GM21423 (cell line): ENCODE data around the gene GPR155.
"Not testable (repeated sequence)": the region's sequence is repeated elsewhere in the genome, so short reads cannot be mapped to it uniquely, and the experiment has no call there.

Experiments used
- ATAC-seq: cut with Tn5 transposase; IDR thresholded peaks from one replicate; pipeline ENCODE4 v1.9.1; 2021; ENCODE audit warnings: mild to moderate bottlenecking, moderate library complexity; ENCODE audit not compliant: unreplicated experiment

GPR155 gene

GRCh38 chr2:174442546-174443510, 44.0 kb downstream of the GPR155 start:
- ATAC-seq = no peak

DNA sequence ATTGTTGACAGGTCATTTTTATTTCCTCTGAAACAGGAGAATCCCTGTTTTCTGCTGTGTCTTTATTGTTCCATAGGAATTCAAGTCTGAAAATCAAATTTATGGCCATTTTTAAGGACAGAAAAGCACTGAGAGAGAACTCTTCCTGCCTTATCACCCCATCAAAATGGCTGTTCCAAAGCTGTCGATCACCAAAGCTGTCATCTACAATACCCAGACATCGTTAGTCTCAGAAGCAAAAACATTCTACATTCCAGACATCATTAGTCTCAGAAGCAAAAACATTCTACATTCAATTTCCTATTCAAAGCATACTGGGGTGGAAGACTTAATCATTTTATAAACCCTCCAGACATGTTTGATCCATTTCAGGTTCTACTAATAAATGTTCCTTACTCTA, 46.9 kb downstream of the GPR155 start:
- ATAC-seq = no peak

- no peak for ATAC-seq
Measured at GRCh38 chr2:174439323-174439722, 47.5 kb downstream of the GPR155 start.

DNA sequence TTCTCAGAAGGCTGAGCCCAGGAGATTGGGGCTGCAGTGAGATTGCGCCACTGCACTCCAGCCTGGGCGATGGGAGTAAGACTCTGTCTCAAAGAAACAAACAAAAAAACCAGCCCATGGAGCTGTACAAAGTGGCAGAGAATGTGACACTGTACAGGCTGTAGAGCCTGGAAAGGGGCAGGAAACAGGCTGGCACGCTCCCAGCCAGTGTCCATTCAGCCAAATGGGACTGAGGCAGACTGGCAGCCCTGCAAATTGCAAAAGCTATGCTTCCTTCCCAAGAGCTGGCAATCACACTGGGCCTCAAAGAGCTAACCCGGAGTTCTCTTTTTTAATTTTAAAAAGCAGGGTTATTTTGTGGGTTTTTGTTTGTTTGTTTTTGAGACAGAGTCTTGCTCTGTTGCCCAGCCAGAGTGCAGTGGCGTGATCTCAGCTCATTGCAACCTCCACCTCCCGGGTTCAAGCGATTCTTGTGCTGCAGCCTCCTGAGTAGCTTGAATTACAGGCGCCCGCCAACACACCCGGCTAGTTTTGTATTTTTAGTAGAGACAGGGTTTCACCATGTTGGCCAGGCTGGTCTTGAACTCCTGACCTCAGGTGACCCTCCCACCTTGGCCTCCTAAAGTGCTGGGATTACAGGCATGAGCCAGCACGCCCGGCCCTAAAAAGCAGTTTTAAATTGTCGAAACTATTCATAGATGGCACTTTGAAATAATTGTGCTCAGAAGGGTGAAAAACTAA, 48.5 kb downstream of the GPR155 start:
- no peak for ATAC-seq

- no peak for ATAC-seq
Measured at GRCh38 chr2:174436351-174436750, 50.5 kb downstream of the GPR155 start.

GRCh38 chr2:174431902-174432301, 54.9 kb downstream of the GPR155 start:
- no peak for ATAC-seq

DNA sequence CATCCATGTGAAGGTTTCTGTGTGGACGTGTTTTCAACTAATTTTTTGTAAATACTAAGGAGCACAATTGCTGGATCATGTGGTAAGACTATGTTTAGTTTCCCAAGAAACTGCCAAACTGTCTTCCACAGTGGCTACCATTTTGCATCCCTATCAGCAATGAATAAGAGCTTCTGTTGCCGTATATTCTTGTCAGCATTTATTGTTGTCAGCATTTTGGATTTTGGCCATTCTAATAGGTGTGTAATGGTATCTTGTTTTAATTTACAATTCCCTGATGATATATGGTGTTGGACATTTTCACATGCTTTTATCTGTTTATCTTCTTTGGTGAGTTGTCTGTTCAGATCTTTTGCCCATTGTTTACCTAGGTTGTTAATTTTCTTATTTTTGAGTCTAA, 56.8 kb downstream of the GPR155 start:
- ATAC-seq = no peak

- no peak for ATAC-seq
Measured at GRCh38 chr2:174428214-174428613, 58.6 kb downstream of the GPR155 start.

DNA sequence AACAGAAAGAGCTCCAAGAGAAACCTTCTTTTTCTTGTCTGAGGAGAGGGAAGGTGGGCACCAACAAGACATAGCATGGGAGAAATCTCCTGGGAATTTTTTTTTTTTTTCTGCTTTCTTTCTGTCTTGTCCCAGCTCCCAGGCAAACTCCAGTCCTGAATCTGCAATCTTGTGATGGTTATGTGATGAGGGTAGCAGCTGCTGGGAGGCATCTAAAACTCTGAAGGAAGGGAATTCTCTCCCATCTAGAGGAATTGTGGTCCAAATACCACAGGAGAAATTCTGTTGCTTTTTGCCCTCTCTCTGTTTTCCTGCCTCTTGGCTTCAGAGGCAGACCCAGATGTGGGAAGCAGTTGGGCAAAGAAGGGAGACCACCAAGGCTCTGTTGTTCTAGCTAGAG, 74.6 kb downstream of the GPR155 start:
- no peak for ATAC-seq

DNA sequence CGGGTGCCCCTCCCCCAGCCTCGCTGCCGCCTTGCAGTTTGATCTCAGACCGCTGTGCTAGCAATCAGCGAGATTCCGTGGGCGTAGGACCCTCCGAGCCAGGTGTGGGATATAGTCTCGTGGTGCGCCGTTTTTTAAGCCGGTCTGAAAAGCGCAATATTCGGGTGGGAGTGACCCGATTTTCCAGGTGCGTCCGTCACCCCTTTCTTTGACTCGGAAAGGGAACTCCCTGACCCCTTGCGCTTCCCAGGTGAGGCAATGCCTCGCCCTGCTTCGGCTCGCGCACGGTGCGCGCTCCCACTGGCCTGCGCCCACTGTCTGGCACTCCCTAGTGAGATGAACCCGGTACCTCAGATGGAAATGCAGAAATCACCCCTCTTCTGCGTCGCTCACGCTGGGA, 76.8 kb downstream of the GPR155 start:
- ATAC-seq = not testable (repeated sequence)

- no peak for ATAC-seq
Measured at GRCh38 chr2:174403628-174404027, 83.2 kb downstream of the GPR155 start.

GRCh38 chr2:174400853-174401252, 86.0 kb downstream of the GPR155 start:
- no peak for ATAC-seq

GRCh38 chr2:174399171-174399570, 87.7 kb downstream of the GPR155 start:
- no peak for ATAC-seq

DNA sequence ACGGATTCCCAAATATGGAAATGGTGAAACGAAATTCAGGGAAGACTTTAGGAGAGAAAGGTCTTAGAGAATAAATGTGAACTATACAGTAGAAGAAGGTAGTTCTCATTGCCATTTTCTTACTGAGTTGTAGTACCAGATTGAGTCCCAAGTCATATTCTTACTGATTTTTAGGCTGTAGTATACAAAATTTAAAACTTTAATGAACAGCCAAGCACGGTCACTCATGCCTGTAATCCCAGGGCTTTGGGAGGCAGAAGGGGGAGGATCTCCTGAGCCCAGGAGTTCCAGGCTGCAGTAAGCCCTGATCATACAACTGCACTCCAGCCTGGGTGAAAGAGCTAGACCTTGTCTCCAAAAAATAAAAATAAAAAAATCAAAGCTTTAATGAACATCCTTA, 89.1 kb downstream of the GPR155 start:
- no peak for ATAC-seq

GRCh38 chr2:174395969-174396630, 90.7 kb downstream of the GPR155 start:
- ATAC-seq = peak; percentile 29

GRCh38 chr2:174395284-174395968, 91.4 kb downstream of the GPR155 start, which contains the start of gene SCRN3:
TSS of gene SCRN3 (plus strand) at chr2:174395730. CDS start at chr2:174398284, 2,554 bp downstream.
- peak; percentile 95 for ATAC-seq

DNA sequence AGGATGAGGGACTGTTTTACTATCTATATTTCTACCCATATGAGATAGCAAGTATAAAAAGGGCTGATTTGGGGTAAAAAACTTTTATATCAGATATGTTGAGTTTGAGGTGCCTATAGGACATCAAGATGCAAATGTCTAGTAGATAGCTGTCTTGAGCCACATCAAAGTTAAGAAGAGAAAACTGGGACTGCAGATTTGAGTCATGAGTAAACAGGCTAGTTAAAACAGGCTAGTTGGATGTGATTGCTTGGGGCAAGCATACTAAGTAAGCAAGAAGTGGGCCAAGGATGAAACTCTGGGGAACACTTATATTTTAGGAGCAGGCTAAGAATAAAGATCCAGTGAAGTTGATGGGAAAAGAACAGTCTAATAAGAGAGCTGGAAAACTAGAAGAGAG, 94.1 kb downstream of the GPR155 start:
- ATAC-seq = no peak

DNA sequence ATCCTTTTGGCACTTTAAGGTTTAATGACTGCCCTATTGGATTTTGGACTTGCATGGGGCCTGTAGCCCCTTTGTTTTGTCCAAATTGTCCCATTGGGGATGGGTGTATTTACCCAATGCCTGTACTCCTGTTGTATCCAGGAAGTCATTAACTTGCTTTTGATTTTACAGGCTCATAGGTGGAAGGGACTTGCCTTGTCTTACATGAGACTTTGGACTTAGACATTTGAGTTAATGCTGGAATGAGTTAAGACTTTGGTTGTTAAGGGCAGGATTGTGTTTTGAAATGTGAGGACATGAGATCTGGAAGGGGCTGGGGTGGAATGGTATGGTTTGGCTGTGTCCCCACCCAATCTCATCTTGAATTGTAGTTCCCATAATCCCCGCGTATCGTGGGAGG, 96.5 kb downstream of the GPR155 start:
- ATAC-seq = not testable (repeated sequence)

DNA sequence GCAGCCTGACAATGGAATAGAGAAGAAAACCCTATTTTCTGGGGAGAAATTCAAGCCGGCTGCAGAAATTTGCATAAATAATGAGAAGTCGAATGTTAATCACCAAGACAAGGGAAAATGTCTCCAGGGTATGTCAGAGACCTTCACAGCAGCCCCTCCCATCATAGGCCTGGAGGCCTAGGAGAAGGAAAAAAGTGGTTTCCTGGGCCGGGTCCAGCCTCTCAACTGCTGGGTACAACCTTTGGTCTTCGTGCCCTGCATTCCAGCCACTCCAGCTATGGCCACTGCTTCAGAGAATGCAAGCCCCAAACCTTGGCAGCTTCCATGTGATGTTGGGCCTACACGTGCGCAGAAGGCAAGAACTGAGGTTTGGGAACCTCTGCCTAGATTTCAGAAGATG, 97.3 kb downstream of the GPR155 start:
- ATAC-seq = no peak

DNA sequence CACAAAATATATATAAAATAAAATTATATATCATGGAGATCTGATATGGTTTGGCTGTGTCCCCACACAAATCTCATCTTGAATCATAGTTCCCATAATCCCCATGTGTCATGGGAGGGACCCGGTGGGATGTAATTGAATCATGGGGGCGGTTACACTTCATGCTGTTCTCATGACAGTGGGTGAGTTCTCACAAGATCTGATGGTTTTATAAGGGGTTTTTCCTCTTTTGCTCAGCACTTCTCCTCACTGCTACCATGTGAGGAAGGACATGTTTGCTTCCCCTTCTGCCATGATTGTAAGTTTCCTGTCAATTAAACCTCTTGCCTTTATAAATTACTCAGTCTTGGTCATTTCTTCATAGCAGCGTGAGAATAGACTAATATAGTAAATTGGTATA, 98.1 kb downstream of the GPR155 start:
- not testable (repeated sequence) for ATAC-seq

- ATAC-seq = no peak
Measured at GRCh38 chr2:174385201-174385600, 101.6 kb downstream of the GPR155 start.
